CD4-positive, alpha-beta T cell treated with Interleukin-4 for 4 hours (primary cell): ENCODE results near the gene TSR3.
A peak's percentile ranks its signal among the peaks of the same experiment; 100 is the strongest.

ENCODE experiments used
- DNase-seq: peaks from one replicate; pipeline ENCODE4 v3.0.0-alpha.2; 2020

Gene TSR3

GRCh38 chr16:1351582-1352362 lies at the start of gene TSR3, which contains the start of gene GNPTG:
Gene TSR3 (minus strand): TSS chr16:1351878. CDS start chr16:1351804, 74 bp downstream.
Gene GNPTG (plus strand): TSS chr16:1351931. CDS start chr16:1351966, 35 bp downstream.
- peak; percentile 85 for DNase-seq

- DNase-seq = no peak
Observed at GRCh38 chr16:1401061-1401757, 49.5 kb upstream of the TSR3 start.

- no peak for DNase-seq
Observed at GRCh38 chr16:1398826-1399581, 47.3 kb upstream of the TSR3 start.

DNA sequence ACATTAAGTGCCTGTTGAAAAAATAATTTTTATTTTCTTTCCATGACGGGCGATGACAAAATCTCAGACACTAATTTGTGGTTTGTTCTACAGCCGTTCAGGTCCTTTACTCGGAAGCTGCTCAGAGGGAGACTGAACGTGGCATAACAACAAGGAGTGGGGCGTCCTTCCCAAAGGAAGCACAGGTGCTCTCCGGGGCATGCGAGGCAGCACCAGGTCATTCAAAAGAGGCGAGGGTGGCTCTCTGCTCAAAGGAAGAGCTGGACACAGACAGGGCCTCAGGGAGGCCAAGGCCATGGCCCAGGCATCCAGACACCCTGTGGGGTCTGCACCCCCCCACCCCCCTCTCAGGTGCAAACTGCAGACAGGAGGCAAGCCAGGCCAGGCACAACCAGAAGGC lies 46.7 kb upstream of the TSR3 start:
- no peak for DNase-seq

DNA sequence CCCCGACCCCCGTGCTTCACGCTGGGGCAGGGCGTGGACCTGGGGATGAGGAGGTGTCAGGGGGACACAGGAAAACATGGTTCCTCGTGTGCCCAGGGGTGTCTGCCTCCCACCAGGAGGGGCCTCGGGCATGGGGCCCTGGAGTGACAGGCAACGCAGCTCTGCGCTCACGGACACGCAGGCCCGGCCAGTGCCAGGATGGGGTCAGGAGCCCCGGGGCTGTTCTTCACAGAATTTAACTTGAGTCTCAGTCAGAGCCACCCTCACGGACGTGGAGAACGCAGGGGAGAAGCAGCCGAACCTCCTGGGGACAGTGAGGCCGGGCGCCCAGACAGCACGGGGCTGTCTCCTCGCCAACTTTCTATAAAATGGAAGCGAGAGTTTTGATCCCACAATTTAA lies 46.1 kb upstream of the TSR3 start:
- no peak for DNase-seq

GRCh38 chr16:1395444-1396031 lies 43.9 kb upstream of the TSR3 start:
- no peak for DNase-seq

DNA sequence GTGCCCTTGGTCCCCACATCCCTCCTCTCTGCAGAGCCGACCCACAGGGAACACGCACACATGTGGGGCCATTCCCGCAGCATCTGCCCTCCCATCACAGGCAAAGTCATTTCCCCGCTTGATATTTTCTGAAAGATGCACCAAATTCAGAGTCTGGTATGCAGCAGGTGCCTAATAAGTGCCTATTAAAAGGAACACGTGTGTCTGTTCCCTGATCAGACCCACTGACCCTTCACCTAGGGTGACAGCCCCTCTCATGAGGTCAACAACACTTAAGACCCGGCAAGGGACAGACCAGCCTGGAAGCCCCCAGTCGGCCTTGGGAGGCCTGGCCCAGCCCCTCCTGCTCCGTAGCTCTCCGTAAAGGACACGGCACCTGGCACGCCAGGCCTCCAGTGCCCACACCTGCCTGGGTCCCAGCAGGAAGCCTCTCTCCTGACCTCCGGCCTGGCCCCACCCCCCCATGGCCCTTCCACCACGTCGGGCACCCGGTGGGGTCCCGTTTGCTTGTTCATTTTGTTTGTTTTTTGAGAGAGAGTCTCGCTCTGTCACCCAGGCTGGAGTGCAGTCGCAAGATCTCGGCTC lies 42.8 kb upstream of the TSR3 start:
- DNase-seq = no peak

DNA sequence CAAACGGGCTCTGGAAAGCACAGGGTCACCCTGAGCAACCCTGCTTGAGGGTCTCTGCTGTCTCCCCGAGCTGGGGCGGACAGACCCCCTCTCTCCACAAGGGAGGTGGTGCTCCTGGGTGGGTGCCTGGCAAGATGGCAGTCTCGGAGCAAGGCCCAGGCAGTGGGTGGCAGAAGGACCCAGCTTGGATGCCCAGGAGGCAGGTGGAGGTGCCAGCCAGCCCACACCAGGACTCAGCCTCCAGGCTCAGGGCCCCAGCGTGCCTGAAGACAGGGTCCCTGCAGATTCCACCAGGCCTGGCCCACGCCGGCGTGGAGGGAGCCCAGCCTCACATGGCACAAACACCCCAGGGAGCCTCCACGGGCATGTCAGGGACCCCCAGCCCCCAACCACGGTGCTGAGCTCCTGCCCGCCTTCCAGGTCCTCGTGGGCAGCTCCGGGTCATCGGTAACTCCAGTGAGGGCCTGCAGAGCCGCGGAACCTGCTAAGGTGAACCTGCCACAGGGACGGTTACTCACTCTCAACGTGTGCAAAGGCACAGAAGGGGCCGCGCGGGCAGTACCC lies 42.0 kb upstream of the TSR3 start:
- DNase-seq = no peak

DNA sequence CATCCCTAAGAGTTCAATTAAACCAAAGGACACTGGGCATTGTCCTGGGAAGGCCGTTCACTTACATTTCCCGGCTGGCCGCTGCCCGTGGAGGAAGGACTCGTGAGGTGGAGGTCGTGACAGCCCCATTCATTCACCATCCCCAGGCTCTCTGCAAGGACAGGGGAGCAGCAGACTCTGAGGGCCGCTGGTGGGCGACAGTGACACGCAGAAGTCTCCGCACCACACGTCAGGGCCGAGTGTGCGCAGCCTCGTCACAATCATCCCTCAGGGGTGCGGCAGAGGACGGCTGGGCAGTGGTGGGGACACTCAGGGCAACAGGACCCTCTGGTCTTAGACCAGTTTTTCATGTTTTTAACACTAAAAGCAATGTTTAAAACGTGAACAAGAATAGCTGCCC lies 41.1 kb upstream of the TSR3 start:
- no peak for DNase-seq

- no peak for DNase-seq
Observed at GRCh38 chr16:1390239-1390779, 38.6 kb upstream of the TSR3 start.

GRCh38 chr16:1389762-1390161 lies 38.1 kb upstream of the TSR3 start:
- DNase-seq = no peak

DNA sequence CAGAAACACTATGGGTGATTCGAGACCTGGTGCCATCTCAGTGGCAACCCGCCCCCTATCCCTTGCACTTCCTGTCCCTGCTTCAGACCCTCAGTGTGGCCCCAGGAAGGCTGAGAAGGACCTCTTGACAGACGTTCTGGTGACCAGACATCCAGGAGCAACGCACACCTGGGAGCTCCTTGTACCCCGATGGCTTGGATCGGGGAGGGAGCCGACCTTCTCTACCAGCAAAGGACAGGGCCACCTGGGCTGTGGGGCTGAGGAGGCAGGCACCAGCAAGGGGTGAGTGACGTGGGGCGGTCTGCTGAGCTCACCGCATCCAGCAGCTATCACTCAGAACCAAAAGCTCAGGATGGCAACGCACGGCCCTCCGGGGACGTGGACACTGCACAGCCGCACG lies 35.7 kb upstream of the TSR3 start:
- no peak for DNase-seq

GRCh38 chr16:1385232-1385631 lies 33.6 kb upstream of the TSR3 start:
- no peak for DNase-seq

GRCh38 chr16:1383556-1383955 lies 31.9 kb upstream of the TSR3 start:
- DNase-seq = no peak

GRCh38 chr16:1381612-1382406 lies 30.1 kb upstream of the TSR3 start:
- no peak for DNase-seq

DNA sequence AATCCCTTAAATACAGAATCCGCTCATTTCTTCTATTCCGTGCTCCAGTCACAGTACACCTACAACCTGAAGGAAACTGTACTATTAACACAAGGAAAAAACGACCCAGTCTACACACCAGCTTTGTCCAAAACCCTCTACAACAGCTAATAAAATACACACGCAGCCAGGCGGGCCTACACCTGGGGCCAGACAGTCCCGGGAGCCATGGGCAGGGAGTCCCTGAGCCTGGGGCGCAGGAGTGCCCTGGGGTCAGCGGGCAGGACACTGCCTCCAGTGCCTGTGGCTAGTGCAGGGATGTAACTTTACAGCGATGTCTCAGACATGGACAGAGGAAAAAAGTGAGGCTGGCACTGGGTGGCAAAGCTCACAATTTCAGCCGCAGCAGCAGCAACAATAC lies 28.5 kb upstream of the TSR3 start:
- DNase-seq = no peak

DNA sequence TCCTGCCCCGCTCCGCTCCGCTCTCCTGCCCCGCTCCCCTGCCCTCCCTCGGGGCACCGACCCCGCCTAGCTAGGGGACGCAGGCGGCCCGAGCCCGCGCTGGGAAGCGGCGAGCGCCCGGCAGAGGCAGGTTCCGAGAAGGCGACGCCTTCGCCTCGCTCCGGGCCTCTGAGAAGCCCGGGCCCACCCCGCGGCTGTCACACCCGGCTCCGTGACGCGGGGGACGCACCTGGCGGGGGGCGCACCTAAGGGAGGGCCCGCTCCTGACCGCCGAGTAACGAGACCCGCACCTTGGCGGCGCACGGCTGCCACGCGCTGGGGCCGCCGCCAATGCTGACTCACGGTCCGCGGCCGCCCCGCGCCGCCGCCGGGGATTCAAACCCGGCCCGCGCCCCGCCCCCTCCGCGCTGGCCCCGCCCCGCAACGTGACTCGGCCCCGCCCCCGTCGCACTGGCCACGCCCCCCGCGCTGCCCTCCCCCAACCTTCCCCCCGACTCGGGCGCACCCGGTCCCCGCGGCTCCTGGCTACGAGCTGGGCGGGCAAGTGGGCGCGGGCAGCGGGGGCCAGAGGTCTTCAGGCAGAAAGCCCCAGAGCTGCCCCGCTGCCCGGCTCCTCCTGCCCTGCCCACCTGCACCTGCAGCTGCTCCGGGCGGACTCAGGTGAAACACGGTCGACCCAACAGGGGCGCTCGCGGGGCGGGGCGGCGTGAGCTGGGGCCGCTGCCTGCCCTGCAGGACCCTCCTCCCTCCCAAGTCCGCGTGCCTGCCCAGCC lies 27.8 kb upstream of the TSR3 start:
- peak; percentile 17 for DNase-seq

GRCh38 chr16:1378804-1379303 lies 27.2 kb upstream of the TSR3 start:
- peak; percentile 63 for DNase-seq

DNA sequence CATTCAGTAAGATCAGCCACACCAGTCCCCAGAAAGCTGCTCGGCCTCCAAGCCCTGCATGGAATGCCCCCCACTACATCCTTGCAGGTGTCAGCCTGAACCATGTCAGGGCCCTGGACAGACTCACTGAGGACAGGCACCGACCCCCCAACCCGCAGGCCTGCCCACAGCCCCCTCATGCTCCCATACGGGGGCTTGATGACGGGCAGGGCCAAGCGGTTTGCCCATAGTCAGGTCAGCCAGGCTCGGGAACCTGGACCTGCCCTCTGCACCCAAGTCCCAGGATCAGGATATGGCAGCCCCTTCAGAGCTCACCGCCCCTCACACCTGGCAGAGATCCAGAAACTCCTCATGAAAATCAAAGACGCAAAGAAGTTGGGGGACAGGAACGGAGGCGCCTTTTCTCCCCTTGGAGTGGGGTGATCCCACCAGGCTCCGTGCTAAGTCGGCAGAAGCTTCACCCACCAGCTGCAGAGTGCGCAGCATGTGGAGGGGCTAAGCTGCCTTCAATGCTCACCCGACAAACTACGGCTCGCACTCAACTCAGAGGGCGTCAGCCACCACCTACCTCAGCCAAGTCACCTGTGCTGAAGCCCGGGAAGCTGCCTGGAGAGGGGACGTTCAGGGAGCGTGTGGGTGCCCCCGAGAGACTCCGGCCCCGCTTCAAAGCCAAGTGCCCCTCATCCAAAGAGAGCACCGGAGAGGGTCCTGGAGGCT lies 26.6 kb upstream of the TSR3 start:
- DNase-seq = no peak
